Glomerular endothelial cell (primary cell): ENCODE data around the gene MBTD1. TPM values are rescaled to one million over a fixed set of nuclear protein-coding genes. Genes with fewer than 3 reads are reported as not detected.
"Not testable (repeated sequence)": the region's sequence is repeated elsewhere in the genome, so short reads cannot be mapped to it uniquely, and the experiment has no call there.

Experiments used
- DNase-seq: peaks from one replicate; pipeline ENCODE4 v3.0.0-alpha.2; 2011; ENCODE audit warnings: low read depth, low spot score; ENCODE audit errors: extremely low read depth
- total RNA-seq: library from RNA; depleted of rRNA; stranded (reverse); fragments of >200 nt; gene quantifications from 2 replicates; pipeline ENCODE4 v1.2.3, GENCODE V29; 2015

Gene MBTD1
- total RNA-seq = 4.7 and 11.4 TPM in 2 replicates

GRCh38 chr17:51259564-51260236, at the start of gene MBTD1:
Gene MBTD1 (minus strand): TSS chr17:51260049. CDS start chr17:51225161, 34,888 bp downstream.
- no peak for DNase-seq

- DNase-seq = no peak
Measured at GRCh38 chr17:51305182-51305581, 45.3 kb upstream of the MBTD1 start.

GRCh38 chr17:51299859-51300258, 40.0 kb upstream of the MBTD1 start:
- DNase-seq = no peak

GRCh38 chr17:51298508-51299371, 38.9 kb upstream of the MBTD1 start:
- peak; percentile 22 for DNase-seq

GRCh38 chr17:51294338-51294737, 34.5 kb upstream of the MBTD1 start:
- DNase-seq = not testable (repeated sequence)

- DNase-seq = no peak
Measured at GRCh38 chr17:51289696-51290111, 29.9 kb upstream of the MBTD1 start.

- no peak for DNase-seq
Measured at GRCh38 chr17:51287412-51287811, 27.6 kb upstream of the MBTD1 start.

- no peak for DNase-seq
Measured at GRCh38 chr17:51279183-51279582, 19.3 kb upstream of the MBTD1 start.

- no peak for DNase-seq
Measured at GRCh38 chr17:51275381-51275780, 15.5 kb upstream of the MBTD1 start.

GRCh38 chr17:51272812-51273211, 13.0 kb upstream of the MBTD1 start:
- DNase-seq = no peak

GRCh38 chr17:51270636-51271035, 10.8 kb upstream of the MBTD1 start:
- no peak for DNase-seq

GRCh38 chr17:51269991-51270390, 10.1 kb upstream of the MBTD1 start:
- DNase-seq = no peak

GRCh38 chr17:51264466-51264865, 4.6 kb upstream of the MBTD1 start:
- not testable (repeated sequence) for DNase-seq

GRCh38 chr17:51263006-51263405, 3.2 kb upstream of the MBTD1 start:
- no peak for DNase-seq

GRCh38 chr17:51261024-51261963, 1.4 kb upstream of the MBTD1 start:
- no peak for DNase-seq

- DNase-seq = peak; percentile 91
Measured at GRCh38 chr17:51260237-51261023, 581 bp upstream of the MBTD1 start, which contains the start of gene UTP18. Gene UTP18 (plus strand): TSS chr17:51260546. CDS start chr17:51260585, 39 bp downstream.

GRCh38 chr17:51258756-51259563, 889 bp downstream of the MBTD1 start:
- no peak for DNase-seq

- DNase-seq = no peak
Measured at GRCh38 chr17:51257150-51258081, 2.4 kb downstream of the MBTD1 start.
